MCF 10A (cell line): Measurements from ENCODE around the gene CHST6. TPM values are rescaled to one million over a fixed set of nuclear protein-coding genes. Genes with fewer than 3 reads are reported as not detected.

Experiments
- BruUV-seq: library from RNA; stranded (reverse); fragments of 400-500 nt; replicated peaks from 2 replicates; lab custom pipeline; 2021; lab: Mats Ljungman, UMichigan
- CTCF ChIA-PET: fragments of 300-600 bp; sonication (Branson Sonifier 250); formaldehyde crosslinking; extraction: SDS; loops from one replicate; lab custom pipeline; 2021; ENCODE audit warnings: antibody characterized with exemption, inconsistent platforms; lab: Yijun Ruan, JAX
- POLR2A ChIA-PET: fragments of 300-600, 350-650 bp; sonication (Branson Sonifier 250); formaldehyde crosslinking; extraction: SDS; loops from one replicate; lab custom pipeline; 2020; ENCODE audit warnings: antibody characterized with exemption, inconsistent platforms; lab: Yijun Ruan, JAX
- DNase-seq: peaks from one replicate; pipeline ENCODE4 v3.0.0-alpha.2; 2018; ENCODE audit not compliant: unreplicated experiment
- H3K27ac Mint-ChIP-seq: one replicate; pipeline ENCODE4 v1.8.0; 2022; ENCODE audit warnings: mild to moderate bottlenecking, low read depth, mixed read lengths; ENCODE audit not compliant: unreplicated experiment
- H3K27me3 Mint-ChIP-seq: one replicate; pipeline ENCODE4 v1.8.0; 2022; ENCODE audit warnings: mixed read lengths; ENCODE audit not compliant: insufficient read depth, unreplicated experiment
- H3K36me3 Mint-ChIP-seq: one replicate; pipeline ENCODE4 v1.8.0; 2022; ENCODE audit warnings: mild to moderate bottlenecking, moderate library complexity, mixed read lengths; ENCODE audit not compliant: insufficient read depth, unreplicated experiment
- H3K4me1 Mint-ChIP-seq: one replicate; pipeline ENCODE4 v1.8.0; 2022; ENCODE audit warnings: mixed read lengths; ENCODE audit not compliant: insufficient read depth, unreplicated experiment
- H3K4me3 Mint-ChIP-seq: one replicate; pipeline ENCODE4 v1.8.0; 2022; ENCODE audit warnings: mild to moderate bottlenecking, moderate library complexity, mixed read lengths; ENCODE audit not compliant: unreplicated experiment
- H3K9me3 Mint-ChIP-seq: one replicate; pipeline ENCODE4 v1.8.0; 2022; ENCODE audit warnings: mixed read lengths; ENCODE audit not compliant: unreplicated experiment
- intact Hi-C: fragments of 100-400 bp; cut with micrococcal nuclease; formaldehyde crosslinking; loops from 2 replicates; pipeline ENCODE4 v1.14.1; 2022
- total RNA-seq: library from RNA; stranded (reverse); gene quantifications from 2 replicates; pipeline ENCODE4 v1.2.3, GENCODE V29; 2022
- TF ChIP-seq, protein P1 (sequence below): fragments of 200-600 bp; IDR thresholded peaks from one replicate; pipeline ENCODE4 v1.8.0; 2022; ENCODE audit warnings: antibody characterized with exemption, mild to moderate bottlenecking; ENCODE audit not compliant: unreplicated experiment

CHST6 gene
- total RNA-seq, 1 experiment from 2014 or later = 0.16 TPM

DNA sequence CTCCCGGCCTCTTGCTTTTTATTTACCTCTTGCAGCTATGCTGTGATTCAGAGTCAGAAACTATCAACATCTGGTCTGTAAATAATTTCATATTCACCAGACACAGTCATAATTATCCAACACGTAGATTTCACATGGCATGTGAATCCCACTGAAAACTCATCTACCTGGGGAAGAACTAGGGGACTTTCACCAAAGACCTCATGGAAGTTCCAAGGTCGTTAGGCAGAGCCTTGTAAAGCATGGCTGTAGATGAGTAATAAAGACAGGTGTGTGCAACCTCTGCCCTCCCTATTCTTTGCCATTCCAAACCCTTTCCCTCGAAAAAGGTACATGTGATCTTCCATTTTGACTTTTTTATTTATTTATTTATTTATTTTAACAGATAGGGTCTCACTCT lies 42.5 kb upstream of the CHST6 start:
- Mint-ChIP-seq H3K4me1 (no peaks in the 10 kb centered on the region), H3K4me3 (no peak overlapping the region), H3K36me3 (peaks cover 10% of the 10 kb centered on the region), H3K27ac (no peak overlapping the region), H3K27me3 (no peaks in the 10 kb centered on the region), H3K9me3 (no peaks in the 10 kb centered on the region)
- no peak for DNase-seq
- intact Hi-C loops = no loop called here
- ChIA-PET POLR2A (interaction anchor here (0.6 kb wide), 1 partner anchor 13 kb away, joined by 3 read pairs; no protein-coding TSS in a partner anchor), CTCF (interaction anchor here (1.0 to 1.3 kb wide), 3 partner anchors 13 to 80 kb away, joined by 3 to 4 read pairs (median 4); no protein-coding TSS in a partner anchor)
- no TSS peak for BruUV-seq
- TF ChIP-seq, protein P1, sequence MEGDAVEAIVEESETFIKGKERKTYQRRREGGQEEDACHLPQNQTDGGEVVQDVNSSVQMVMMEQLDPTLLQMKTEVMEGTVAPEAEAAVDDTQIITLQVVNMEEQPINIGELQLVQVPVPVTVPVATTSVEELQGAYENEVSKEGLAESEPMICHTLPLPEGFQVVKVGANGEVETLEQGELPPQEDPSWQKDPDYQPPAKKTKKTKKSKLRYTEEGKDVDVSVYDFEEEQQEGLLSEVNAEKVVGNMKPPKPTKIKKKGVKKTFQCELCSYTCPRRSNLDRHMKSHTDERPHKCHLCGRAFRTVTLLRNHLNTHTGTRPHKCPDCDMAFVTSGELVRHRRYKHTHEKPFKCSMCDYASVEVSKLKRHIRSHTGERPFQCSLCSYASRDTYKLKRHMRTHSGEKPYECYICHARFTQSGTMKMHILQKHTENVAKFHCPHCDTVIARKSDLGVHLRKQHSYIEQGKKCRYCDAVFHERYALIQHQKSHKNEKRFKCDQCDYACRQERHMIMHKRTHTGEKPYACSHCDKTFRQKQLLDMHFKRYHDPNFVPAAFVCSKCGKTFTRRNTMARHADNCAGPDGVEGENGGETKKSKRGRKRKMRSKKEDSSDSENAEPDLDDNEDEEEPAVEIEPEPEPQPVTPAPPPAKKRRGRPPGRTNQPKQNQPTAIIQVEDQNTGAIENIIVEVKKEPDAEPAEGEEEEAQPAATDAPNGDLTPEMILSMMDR = no peak

DNA sequence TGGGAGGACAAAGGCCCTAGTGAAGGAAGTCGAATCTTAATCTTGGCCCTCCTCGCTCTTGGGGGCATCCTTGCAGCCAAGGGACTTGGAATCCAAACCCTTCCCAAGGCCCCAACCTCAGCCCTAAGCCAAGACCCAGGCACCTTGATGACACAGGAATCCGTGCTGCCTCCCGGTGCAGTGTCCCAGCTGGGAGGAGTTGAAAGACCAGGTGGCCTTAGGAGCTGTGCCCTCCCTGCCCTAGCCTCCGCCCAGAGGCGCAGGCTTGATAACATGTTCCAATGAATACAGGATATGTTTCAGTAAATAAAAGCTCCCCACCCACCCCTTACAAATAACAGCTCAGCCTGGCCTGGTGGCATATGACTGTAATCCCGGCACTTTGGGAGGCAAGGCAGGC lies 40.7 kb upstream of the CHST6 start, which contains the start of gene CHST5:
Gene CHST5 (minus strand): TSS at position 208 of the 400 bp plus-strand sequence. CDS start 5,724 bp downstream, outside the sequence.
- Mint-ChIP-seq H3K36me3 (peaks cover 2% of the 10 kb centered on the region), H3K9me3 (no peaks in the 10 kb centered on the region), H3K27me3 (no peaks in the 10 kb centered on the region), H3K4me3 (no peak within 1 kb of the TSS), H3K27ac (no peak within 1 kb of the TSS), H3K4me1 (no peaks in the 10 kb centered on the region)
- BruUV-seq = no TSS peak
- CTCF ChIA-PET = interaction anchor here (0.6 to 2.7 kb wide), 4 partner anchors 14 to 71 kb away, joined by 3 to 9 read pairs (median 6); partner anchors contain the start of gene TMEM170A
- TF ChIP-seq, protein P1 = no peak
- POLR2A ChIA-PET = interaction anchor here (0.5 to 0.7 kb wide), 2 partner anchors 39 to 1654 kb away, joined by 3 read pairs; no protein-coding TSS in a partner anchor
- intact Hi-C loops = no loop called here
- DNase-seq = no peak

DNA sequence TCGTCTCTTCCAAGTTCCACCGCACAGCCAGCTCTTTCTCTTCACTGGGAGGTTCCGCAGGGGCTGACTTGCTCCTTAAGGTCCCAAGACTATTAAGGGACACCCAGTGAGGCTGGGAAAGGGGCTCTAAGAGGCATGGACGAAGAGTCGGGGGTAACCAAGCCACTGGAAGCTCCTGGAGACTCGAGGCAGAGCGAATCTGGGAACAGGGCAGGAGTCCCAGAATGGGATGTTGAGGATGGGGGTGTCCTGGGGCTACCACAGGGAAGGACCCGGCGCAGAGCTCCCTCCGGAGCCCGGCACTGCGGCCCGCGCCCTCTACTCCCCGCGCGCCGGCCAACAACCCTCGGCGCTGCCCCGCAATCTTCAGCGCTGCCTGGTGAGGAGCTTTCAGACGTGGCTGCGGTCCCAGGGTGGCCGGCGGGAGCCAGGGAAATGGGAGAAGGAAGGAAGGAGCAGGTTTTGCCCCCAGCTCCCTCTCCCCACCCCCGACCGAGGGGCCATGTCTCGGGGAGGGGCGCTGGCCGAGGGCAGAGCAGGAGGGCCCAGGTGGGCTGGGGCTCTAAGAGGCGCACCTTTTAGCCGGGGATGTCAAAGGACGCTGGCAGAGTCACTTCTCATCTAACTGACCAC lies 40.1 kb upstream of the CHST6 start:
- no peaks in the 10 kb centered on the region for H3K36me3 Mint-ChIP-seq
- no peak overlapping the region for H3K4me3 Mint-ChIP-seq
- no TSS peak for BruUV-seq
- H3K9me3 Mint-ChIP-seq = no peaks in the 10 kb centered on the region
- TF ChIP-seq, protein P1 = no peak
- DNase-seq = no peak
- H3K27me3 Mint-ChIP-seq = no peaks in the 10 kb centered on the region
- ChIA-PET CTCF (interaction anchor here (0.6 to 2.7 kb wide), 8 partner anchors 14 to 336 kb away, joined by 3 to 9 read pairs (median 3); partner anchors contain the start of gene TMEM170A), POLR2A (interaction anchor here (0.5 to 1.2 kb wide), 4 partner anchors 20 to 1655 kb away, joined by 3 to 4 read pairs (median 3); no protein-coding TSS in a partner anchor)
- H3K4me1 Mint-ChIP-seq = no peaks in the 10 kb centered on the region
- no peak overlapping the region for H3K27ac Mint-ChIP-seq
- intact Hi-C loops = no loop called here

DNA sequence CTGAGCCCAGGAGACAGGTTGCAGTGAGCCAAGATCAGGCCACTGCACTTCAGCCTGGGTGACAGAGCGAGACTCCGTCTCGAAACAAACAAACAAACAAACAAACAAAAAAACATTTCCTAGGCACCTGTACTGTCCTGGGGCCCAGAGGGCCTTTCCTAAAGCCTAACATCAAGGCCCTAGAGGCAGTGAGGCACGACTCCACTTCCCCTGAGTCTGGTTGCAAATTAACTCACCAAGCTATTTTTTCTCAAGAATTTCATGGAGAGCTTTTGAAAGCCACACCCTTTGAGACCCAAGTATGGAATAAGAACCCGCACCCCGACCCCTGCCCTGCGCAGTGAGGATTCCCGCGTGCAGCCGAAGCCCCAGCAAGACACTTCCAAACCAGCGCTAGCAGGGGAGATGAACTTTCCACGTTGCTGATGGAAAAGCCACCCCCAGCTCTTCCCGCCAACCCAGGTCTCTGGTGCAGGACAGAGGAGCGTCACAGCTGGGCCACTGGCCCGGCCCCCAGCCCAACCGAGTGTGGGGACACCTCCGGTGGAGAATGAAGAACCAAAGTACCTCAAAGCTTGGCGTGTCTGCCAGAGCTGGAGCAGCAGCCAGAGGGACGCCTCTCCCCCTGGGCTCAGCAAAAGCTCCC lies 39.4 kb upstream of the CHST6 start:
- no peaks in the 10 kb centered on the region for H3K9me3 Mint-ChIP-seq
- CTCF ChIA-PET = interaction anchor here (0.6 to 2.7 kb wide), 9 partner anchors 13 to 336 kb away, joined by 3 to 9 read pairs (median 3); partner anchors contain the start of gene TMEM170A
- POLR2A ChIA-PET = interaction anchor here (0.6 to 1.2 kb wide), 2 partner anchors 20 to 124 kb away, joined by 3 to 4 read pairs; no protein-coding TSS in a partner anchor

More for the DNA sequence above, 39.4 kb upstream of the CHST6 start:
- H3K36me3 Mint-ChIP-seq = no peaks in the 10 kb centered on the region
- H3K27me3 Mint-ChIP-seq = no peaks in the 10 kb centered on the region
- no peaks in the 10 kb centered on the region for H3K4me1 Mint-ChIP-seq
- H3K4me3 Mint-ChIP-seq = no peak overlapping the region
- BruUV-seq = no TSS peak
- TF ChIP-seq, protein P1 = no peak
- DNase-seq = no peak
- no peak overlapping the region for H3K27ac Mint-ChIP-seq
- intact Hi-C loops = no loop called here
